Endothelial cell of umbilical vein (primary cell): ENCODE results near the gene ALDOA. TPM values are rescaled to one million over a fixed set of nuclear protein-coding genes. Genes with fewer than 3 reads are reported as not detected.

Experiments used
- BruUV-seq: library from RNA; stranded (reverse); fragments of 400-500 nt; replicated peaks from 2 replicates; lab custom pipeline; 2021; lab: Mats Ljungman, UMichigan
- CTCF ChIA-PET: fragments of 300-600, 350-600 bp; sonication (Branson Sonifier 250); formaldehyde crosslinking; loops from one replicate; lab custom pipeline; 2021; ENCODE audit warnings: antibody characterized with exemption, inconsistent platforms; lab: Charles Lee
- POLR2A ChIA-PET: fragments of 300-600, 350-600 bp; sonication (Branson Sonifier 250); formaldehyde crosslinking; loops from one replicate; lab custom pipeline; 2021; ENCODE audit warnings: antibody characterized with exemption, inconsistent platforms; lab: Charles Lee
- DNase-seq: peaks from one replicate; pipeline ENCODE4 v3.0.0-alpha.2; 2011; ENCODE audit warnings: low read depth, low spot score
- FAIRE-seq: peaks from 2 replicates; lab custom pipeline; 2011; peaks lifted over from hg19 to GRCh38; lab: Jason Lieb, UNC
- H2AFZ ChIP-seq: 2 replicates; pipeline ENCODE4 v1.6.0; 2012; ENCODE audit warnings: low read depth, low read length, control low read depth, inconsistent platforms
- H3K27ac ChIP-seq: 2 replicates; pipeline ENCODE4 v1.5.1; 2011; ENCODE audit warnings: low read depth, mild to moderate bottlenecking, control low read depth, low read length, moderate library complexity; ENCODE audit not compliant: insufficient read depth
- H3K27me3 ChIP-seq, 2 experiments: 2 replicates each; pipeline versions ENCODE4 v1.6.0 to v1.6.1; 2011; ENCODE audit warnings: low read length in 2 of 2, mixed read lengths in 1 of 2; ENCODE audit not compliant: control insufficient read depth in 2 of 2, insufficient read depth in 2 of 2
- H3K36me3 ChIP-seq, 2 experiments: 2 replicates in 1 of 2; 3 replicates in 1 of 2; pipeline ENCODE4 v1.5.1; 2011; ENCODE audit warnings: low read length in 2 of 2, mild to moderate bottlenecking in 1 of 2, moderate library complexity in 1 of 2; ENCODE audit not compliant: control insufficient read depth in 2 of 2, insufficient read depth in 2 of 2; ENCODE audit errors: extremely low read depth in 1 of 2
- H3K4me1 ChIP-seq: 3 replicates; pipeline ENCODE4 v1.5.1; 2011; ENCODE audit warnings: mild to moderate bottlenecking, low read length; ENCODE audit not compliant: control insufficient read depth, insufficient read depth; ENCODE audit errors: extremely low read depth
- H3K4me2 ChIP-seq: 2 replicates; pipeline ENCODE4 v1.6.1; 2011; ENCODE audit warnings: low read length, control low read depth, mixed read lengths; ENCODE audit not compliant: insufficient read depth
- H3K4me3 ChIP-seq, 3 experiments: fragments of 200-600 bp in 1 of 3; sonication (generic), shearing (Covaris generic) in 1 of 3; replicated peaks in 1 of 3; 2 replicates each; pipeline ENCODE4 v1.5.1; 2011 to 2016; ENCODE audit warnings: control low read depth in 3 of 3, low read length in 3 of 3, mild to moderate bottlenecking in 2 of 3, inconsistent platforms in 1 of 3, low read depth in 1 of 3, moderate library complexity in 1 of 3; ENCODE audit not compliant: insufficient read depth in 1 of 3
- H3K79me2 ChIP-seq: 2 replicates; pipeline ENCODE4 v1.6.0; 2012; ENCODE audit warnings: low read length, inconsistent platforms; ENCODE audit not compliant: control insufficient read depth, insufficient read depth
- H3K9ac ChIP-seq: replicated peaks from 2 replicates; pipeline ENCODE3; 2011; ENCODE audit warnings: low read length, control low read depth; ENCODE audit not compliant: insufficient read depth; ENCODE audit errors: extremely low read depth
- H3K9me1 ChIP-seq: replicated peaks from 3 replicates; pipeline ENCODE4 v1.6.0; 2011; ENCODE audit warnings: mild to moderate bottlenecking, low read length; ENCODE audit not compliant: control insufficient read depth, insufficient read depth; ENCODE audit errors: extremely low read depth
- H3K9me3 ChIP-seq: replicated peaks from 2 replicates; pipeline ENCODE4 v1.5.1; 2012; ENCODE audit warnings: low read length, inconsistent platforms; ENCODE audit not compliant: control insufficient read depth, insufficient read depth
- H4K20me1 ChIP-seq: replicated peaks from 2 replicates; pipeline ENCODE3; 2011; ENCODE audit warnings: mild to moderate bottlenecking, low read length; ENCODE audit not compliant: control insufficient read depth, insufficient read depth; ENCODE audit errors: extremely low read depth
- CTCF ChIP-seq, 2 donors: IDR thresholded peaks; 1 replicate in 1 of 2; 2 replicates in 1 of 2; pipeline ENCODE4 v1.5.1; 2011; ENCODE audit warnings: low read length in 2 of 2, mild to moderate bottlenecking in 2 of 2, moderate library complexity in 2 of 2, control low read depth in 1 of 2, inconsistent platforms in 1 of 2, low read depth in 1 of 2; ENCODE audit not compliant: insufficient read depth in 1 of 2; ENCODE audit errors: extremely low read depth in 1 of 2
- EZH2 ChIP-seq: IDR thresholded peaks from 2 replicates; pipeline ENCODE4 v1.6.1; 2012; ENCODE audit warnings: borderline replicate concordance, low read depth, mild to moderate bottlenecking, moderate library complexity, low read length, inconsistent platforms; ENCODE audit not compliant: severe bottlenecking
- FOS ChIP-seq: IDR thresholded peaks from 2 replicates; pipeline ENCODE4 v1.6.1; 2011; ENCODE audit warnings: mild to moderate bottlenecking, low read length, moderate library complexity, borderline replicate concordance; ENCODE audit not compliant: insufficient read depth
- GATA2 ChIP-seq: IDR thresholded peaks from 2 replicates; pipeline ENCODE4 v1.7.0; 2011; ENCODE audit warnings: low read depth, mild to moderate bottlenecking, moderate library complexity, mixed read lengths, low read length; ENCODE audit not compliant: insufficient read length, insufficient read depth
- MAX ChIP-seq: IDR thresholded peaks from 2 replicates; pipeline ENCODE4 v1.6.1; 2011; ENCODE audit not compliant: insufficient read depth, insufficient read length
- MYC ChIP-seq: IDR thresholded peaks from one replicate; pipeline ENCODE4 v1.6.1; 2011; ENCODE audit warnings: mild to moderate bottlenecking, low read depth, low read length
- POLR2A ChIP-seq: IDR thresholded peaks from 2 replicates; pipeline ENCODE4 v1.6.1; 2012; ENCODE audit warnings: low read depth, mild to moderate bottlenecking, control low read depth, low read length
- POLR2AphosphoS5 ChIP-seq: IDR thresholded peaks from 2 replicates; pipeline ENCODE4 v1.6.1; 2012; ENCODE audit warnings: low read depth, mild to moderate bottlenecking, control low read depth, low read length, moderate library complexity; ENCODE audit not compliant: insufficient read depth
- dilution Hi-C: fragments of 300-500 bp; cut with MboI; formaldehyde crosslinking; loops from one replicate; pipeline ENCODE4 v1.15.0; 2019; ENCODE audit warnings: low sequenced_read_pairs; ENCODE audit not compliant: extremely low pct_ligation_motif_present
- intact Hi-C: fragments of 100-400 bp; cut with micrococcal nuclease; formaldehyde crosslinking; loops from one replicate; pipeline ENCODE4 v1.10.0; 2022
- polyA plus RNA-seq, 4 experiments: library from polyadenylated mRNA; depleted of rRNA in 3 of 4; stranded (reverse) in 3 of 4; unstranded in 1 of 4; fragments of >200 nt; gene quantifications; 2 replicates each; pipeline versions ENCODE4 v1.2.1 to v1.2.3, GENCODE V29; 2011 to 2012; ENCODE audit warnings: missing spikeins in 1 of 4
- total RNA-seq: library from RNA; stranded (reverse); gene quantifications from 2 replicates; pipeline ENCODE4 v1.2.3, GENCODE V29; 2021

The ALDOA gene
- total and polyA plus RNA-seq, 2 donors (not counting 3 experiments of a cell fraction or from before 2014, with no cell fraction given): 871 to 1,114 TPM

GRCh38 chr16:30088237-30088831 is 22.8 kb downstream of the ALDOA start:
- H3K4me1 ChIP-seq: peaks cover 13% of the 10 kb centered on the region
- H3K9me1 ChIP-seq: no peaks in the 10 kb centered on the region
- ChIA-PET POLR2A (no interaction called here), CTCF (interaction anchor here (1.3 kb wide), 1 partner anchor 11 kb away, joined by 4 read pairs; no protein-coding TSS in a partner anchor)
- no peaks in the 10 kb centered on the region for H3K9me3 ChIP-seq
- H3K79me2 ChIP-seq: no peaks in the 10 kb centered on the region
- no peak overlapping the region for H2AFZ ChIP-seq
- H3K27me3 ChIP-seq: no peaks in the 10 kb centered on the region
- no peaks in the 10 kb centered on the region for H4K20me1 ChIP-seq
- no peak overlapping the region for H3K9ac ChIP-seq
- FAIRE-seq: no peak
- DNase-seq: no peak
- intact Hi-C loops (no loop called here), dilution Hi-C loops (no loop called here)
- H3K27ac ChIP-seq: no peak overlapping the region
- TF ChIP-seq CTCF (IDR thresholded peaks at IDR 0.05; ENCODE audit: extremely low read depth in 1 of 2, insufficient read depth in 1 of 2, low read depth in 1 of 2, low read length in 2 of 2) (no peak), POLR2A (no peak), MYC (no peak), GATA2 (no peak), FOS (no peak), EZH2 (no peak), POLR2AphosphoS5 (no peak), MAX (no peak)
- peaks cover 13 to 19% of the 10 kb centered on the region in 2 experiments for H3K36me3 ChIP-seq
- H3K4me3 ChIP-seq: no peak overlapping the region
- H3K4me2 ChIP-seq: no peak overlapping the region
- no TSS peak for BruUV-seq
